ENCODE results near the gene LIPN. TPM values are rescaled to one million over a fixed set of nuclear protein-coding genes. Genes with fewer than 3 reads are reported as not detected.
A peak's percentile ranks its signal among the peaks of the same experiment; 100 is the strongest.

Gene LIPN
- total RNA-seq, 2 experiments from 2014 or later: not detected

DNA sequence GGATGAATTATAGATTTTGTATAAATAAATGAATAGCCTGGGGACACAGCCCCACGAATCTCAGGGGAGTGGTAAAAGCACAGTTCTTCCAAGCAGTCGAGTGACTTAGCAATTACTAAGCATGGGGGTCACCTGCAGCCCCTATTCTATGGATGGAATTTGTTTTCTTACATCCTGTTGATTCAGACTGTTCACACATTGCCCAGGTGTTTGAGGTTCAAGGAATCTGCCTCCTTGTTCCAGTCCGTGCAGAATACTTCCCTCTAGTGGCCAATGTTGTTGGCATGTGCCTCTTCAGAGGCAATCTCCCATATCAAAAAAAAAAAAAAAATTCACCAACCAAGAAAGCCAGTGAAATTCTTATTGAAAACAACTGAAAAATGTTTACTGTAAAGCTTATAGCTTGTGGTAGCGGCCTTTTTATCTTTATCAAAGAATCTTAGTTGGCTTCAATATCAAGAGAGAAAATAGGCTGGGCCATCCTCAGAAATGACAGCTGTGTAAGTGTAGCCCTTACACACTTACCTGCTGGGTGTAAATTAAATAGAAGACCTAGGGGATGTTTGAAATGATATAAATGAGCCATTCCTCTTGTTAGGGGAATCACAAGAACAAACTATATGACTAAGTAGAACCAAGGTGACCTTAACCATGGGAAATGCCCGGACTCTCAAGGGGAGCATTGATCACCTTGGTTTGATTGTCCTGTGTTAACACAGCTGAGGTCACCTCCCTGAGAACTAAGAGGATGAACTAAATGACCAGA, 50.6 kb downstream of the LIPN start:
- TF ChIP-seq, protein P1, sequence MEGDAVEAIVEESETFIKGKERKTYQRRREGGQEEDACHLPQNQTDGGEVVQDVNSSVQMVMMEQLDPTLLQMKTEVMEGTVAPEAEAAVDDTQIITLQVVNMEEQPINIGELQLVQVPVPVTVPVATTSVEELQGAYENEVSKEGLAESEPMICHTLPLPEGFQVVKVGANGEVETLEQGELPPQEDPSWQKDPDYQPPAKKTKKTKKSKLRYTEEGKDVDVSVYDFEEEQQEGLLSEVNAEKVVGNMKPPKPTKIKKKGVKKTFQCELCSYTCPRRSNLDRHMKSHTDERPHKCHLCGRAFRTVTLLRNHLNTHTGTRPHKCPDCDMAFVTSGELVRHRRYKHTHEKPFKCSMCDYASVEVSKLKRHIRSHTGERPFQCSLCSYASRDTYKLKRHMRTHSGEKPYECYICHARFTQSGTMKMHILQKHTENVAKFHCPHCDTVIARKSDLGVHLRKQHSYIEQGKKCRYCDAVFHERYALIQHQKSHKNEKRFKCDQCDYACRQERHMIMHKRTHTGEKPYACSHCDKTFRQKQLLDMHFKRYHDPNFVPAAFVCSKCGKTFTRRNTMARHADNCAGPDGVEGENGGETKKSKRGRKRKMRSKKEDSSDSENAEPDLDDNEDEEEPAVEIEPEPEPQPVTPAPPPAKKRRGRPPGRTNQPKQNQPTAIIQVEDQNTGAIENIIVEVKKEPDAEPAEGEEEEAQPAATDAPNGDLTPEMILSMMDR (IDR thresholded peaks at IDR 0.05): peak; percentile 78

DNA sequence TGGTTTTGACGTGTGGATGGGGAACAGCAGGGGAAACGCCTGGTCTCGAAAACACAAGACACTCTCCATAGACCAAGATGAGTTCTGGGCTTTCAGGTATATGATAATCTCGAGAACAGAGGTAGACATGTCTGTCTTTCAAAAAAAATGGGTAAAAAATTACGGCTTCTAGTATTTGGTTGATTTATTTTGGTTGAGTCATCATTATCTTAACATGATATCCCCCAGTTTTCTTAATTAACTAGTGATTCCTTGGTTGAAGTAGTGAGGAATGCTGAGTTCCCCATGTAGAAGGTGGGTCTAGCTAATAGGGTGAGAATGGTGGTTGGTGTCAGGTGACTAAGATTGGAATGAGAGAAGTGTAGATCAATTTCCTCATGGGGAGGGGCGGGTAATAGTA, 53.4 kb downstream of the LIPN start:
- H3K27ac Mint-ChIP-seq: no peak overlapping the region
- H3K9me3 Mint-ChIP-seq: no peaks in the 10 kb centered on the region
- ATAC-seq (no peak), DNase-seq (no peak)
- peaks cover 23% of the 10 kb centered on the region for H3K4me1 Mint-ChIP-seq (ENCODE audit: low read depth)
- H3K4me3 Mint-ChIP-seq: no peak overlapping the region
- no peaks in the 10 kb centered on the region for H3K27me3 Mint-ChIP-seq
- ChIA-PET POLR2A (no interaction called here), CTCF (interaction anchor here (1.0 to 4.7 kb wide), 4 partner anchors 10 to 248 kb away, joined by 4 to 30 read pairs (median 5); no protein-coding TSS in a partner anchor)
- intact Hi-C loops (cut with micrococcal nuclease): loop anchor here (10.0 kb wide), 1 partner anchor 248 kb away; no protein-coding TSS in a partner anchor
- TF ChIP-seq, protein P1 (IDR thresholded peaks at IDR 0.05): no peak
- no peaks in the 10 kb centered on the region for H3K36me3 Mint-ChIP-seq (ENCODE audit: low read depth)

More for the DNA sequence above, 50.6 kb downstream of the LIPN start:
- Mint-ChIP-seq H3K36me3 (ENCODE audit: low read depth) (no peaks in the 10 kb centered on the region), H3K4me1 (ENCODE audit: low read depth) (peaks cover 17% of the 10 kb centered on the region), H3K27ac (no peak overlapping the region), H3K9me3 (no peaks in the 10 kb centered on the region), H3K4me3 (no peak overlapping the region), H3K27me3 (no peaks in the 10 kb centered on the region)
- ChIA-PET CTCF (interaction anchor here (0.6 to 4.7 kb wide), 45 partner anchors 8 to 928 kb away, joined by 3 to 30 read pairs (median 3); partner anchors contain the start of gene RNLS), POLR2A (interaction anchor here (0.7 kb wide), 1 partner anchor 17 kb away, joined by 3 read pairs; no protein-coding TSS in a partner anchor)
- DNase-seq (peak; percentile 53), ATAC-seq (peak; percentile 87)
- intact Hi-C loops (cut with micrococcal nuclease): loop anchor here (2.0 to 10.0 kb wide), 2 partner anchors 122 to 246 kb away; no protein-coding TSS in a partner anchor

DNA sequence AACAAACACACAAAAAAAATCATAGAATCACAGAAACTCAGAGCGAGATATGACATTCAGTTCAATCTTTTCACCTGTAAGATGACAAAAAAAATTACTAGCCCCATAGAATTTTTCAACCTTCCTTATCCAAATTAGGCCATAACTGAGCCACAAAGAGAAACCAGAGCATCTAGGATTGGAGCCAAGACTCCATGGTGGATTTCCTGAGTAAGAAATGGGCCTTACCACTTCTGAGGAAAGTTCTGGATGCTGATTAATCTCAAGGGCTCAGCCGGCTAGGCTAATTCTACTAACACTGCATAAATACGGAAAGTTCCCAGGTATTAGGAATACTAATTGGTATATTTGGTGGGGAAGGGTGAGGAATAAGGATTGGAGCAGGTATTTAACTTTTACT, 59.5 kb downstream of the LIPN start:
- no peaks in the 10 kb centered on the region for H3K27me3 Mint-ChIP-seq

DNA sequence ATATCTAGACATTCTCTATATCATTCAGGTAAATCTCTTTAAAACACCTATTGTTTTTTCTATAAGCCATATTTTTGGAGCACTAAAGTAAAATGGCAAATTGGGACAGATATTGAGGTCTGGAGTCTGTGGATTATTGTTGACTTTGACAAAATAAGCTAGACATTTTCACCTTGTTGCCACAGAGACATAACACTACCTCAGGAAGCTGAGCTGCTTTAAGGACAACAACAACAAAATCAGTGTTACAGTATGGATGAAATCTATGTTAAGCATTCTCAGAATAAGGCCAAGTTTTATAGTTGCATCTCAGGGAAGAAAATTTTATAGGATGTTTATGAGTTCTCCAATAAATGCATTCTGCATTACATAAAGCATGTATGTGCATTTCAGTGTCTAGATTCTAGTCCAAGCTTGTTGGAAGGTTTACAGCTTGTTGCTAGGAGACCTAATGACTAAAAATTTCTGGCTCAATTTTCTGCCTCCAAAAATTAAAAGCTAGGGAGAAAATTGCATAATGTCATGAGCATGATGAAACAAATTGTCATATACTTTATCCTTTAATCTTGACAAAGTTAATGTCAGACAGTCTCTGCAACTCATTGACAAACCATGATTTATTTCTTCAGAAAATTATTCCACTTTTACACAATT, 61.1 kb downstream of the LIPN start:
- DNase-seq (no peak), ATAC-seq (no peak)
- H3K9me3 Mint-ChIP-seq: peaks cover 6% of the 10 kb centered on the region
- H3K27me3 Mint-ChIP-seq: no peaks in the 10 kb centered on the region
- H3K4me1 Mint-ChIP-seq (ENCODE audit: low read depth): peaks cover 18% of the 10 kb centered on the region
- no peaks in the 10 kb centered on the region for H3K36me3 Mint-ChIP-seq (ENCODE audit: low read depth)
- TF ChIP-seq, protein P1 (IDR thresholded peaks at IDR 0.05): no peak
- no peak overlapping the region for H3K27ac Mint-ChIP-seq
- intact Hi-C loops (cut with micrococcal nuclease): no loop called here
- CTCF ChIA-PET: interaction anchor here (1.0 to 7.4 kb wide), 6 partner anchors 10 to 131 kb away, joined by 4 to 66 read pairs (median 6); no protein-coding TSS in a partner anchor
- no peak overlapping the region for H3K4me3 Mint-ChIP-seq
- POLR2A ChIA-PET: no interaction called here

More for the DNA sequence above, 59.5 kb downstream of the LIPN start:
- Mint-ChIP-seq H3K36me3 (ENCODE audit: low read depth) (no peaks in the 10 kb centered on the region), H3K4me1 (ENCODE audit: low read depth) (peaks cover 16% of the 10 kb centered on the region), H3K9me3 (peaks cover 6% of the 10 kb centered on the region), H3K4me3 (no peak overlapping the region), H3K27ac (no peak overlapping the region)
- no peak for DNase-seq
- ChIA-PET POLR2A (no interaction called here), CTCF (interaction anchor here (1.5 kb wide), 1 partner anchor 9 kb away, joined by 5 read pairs; no protein-coding TSS in a partner anchor)
- no peak for ATAC-seq
- intact Hi-C loops (cut with micrococcal nuclease): loop anchor here (10.0 kb wide), 1 partner anchor 254 kb away; no protein-coding TSS in a partner anchor
- TF ChIP-seq, protein P1 (IDR thresholded peaks at IDR 0.05): no peak

Data from activated CD8-positive, alpha-beta T cell treated with anti-CD3 and anti-CD28 coated beads for 36 hours (primary cell).